AG10803 (cell line): Measurements from ENCODE around the gene WFIKKN1.
A peak's percentile ranks its signal among the peaks of the same experiment; 100 is the strongest.

ENCODE experiments used
- DNase-seq: peaks from one replicate; pipeline ENCODE4 v3.0.0; 2010; ENCODE audit warnings: low read depth
- H3K4me3 ChIP-seq: 2 replicates; pipeline ENCODE4 v1.5.1; 2011; ENCODE audit warnings: mild to moderate bottlenecking, low read length, control low read depth
- TF ChIP-seq, protein P1 (sequence below): conservative IDR thresholded peaks from 2 replicates; pipeline ENCODE4 v1.5.1; 2011; ENCODE audit warnings: mild to moderate bottlenecking, low read length, control low read depth, inconsistent platforms

The WFIKKN1 gene

DNA sequence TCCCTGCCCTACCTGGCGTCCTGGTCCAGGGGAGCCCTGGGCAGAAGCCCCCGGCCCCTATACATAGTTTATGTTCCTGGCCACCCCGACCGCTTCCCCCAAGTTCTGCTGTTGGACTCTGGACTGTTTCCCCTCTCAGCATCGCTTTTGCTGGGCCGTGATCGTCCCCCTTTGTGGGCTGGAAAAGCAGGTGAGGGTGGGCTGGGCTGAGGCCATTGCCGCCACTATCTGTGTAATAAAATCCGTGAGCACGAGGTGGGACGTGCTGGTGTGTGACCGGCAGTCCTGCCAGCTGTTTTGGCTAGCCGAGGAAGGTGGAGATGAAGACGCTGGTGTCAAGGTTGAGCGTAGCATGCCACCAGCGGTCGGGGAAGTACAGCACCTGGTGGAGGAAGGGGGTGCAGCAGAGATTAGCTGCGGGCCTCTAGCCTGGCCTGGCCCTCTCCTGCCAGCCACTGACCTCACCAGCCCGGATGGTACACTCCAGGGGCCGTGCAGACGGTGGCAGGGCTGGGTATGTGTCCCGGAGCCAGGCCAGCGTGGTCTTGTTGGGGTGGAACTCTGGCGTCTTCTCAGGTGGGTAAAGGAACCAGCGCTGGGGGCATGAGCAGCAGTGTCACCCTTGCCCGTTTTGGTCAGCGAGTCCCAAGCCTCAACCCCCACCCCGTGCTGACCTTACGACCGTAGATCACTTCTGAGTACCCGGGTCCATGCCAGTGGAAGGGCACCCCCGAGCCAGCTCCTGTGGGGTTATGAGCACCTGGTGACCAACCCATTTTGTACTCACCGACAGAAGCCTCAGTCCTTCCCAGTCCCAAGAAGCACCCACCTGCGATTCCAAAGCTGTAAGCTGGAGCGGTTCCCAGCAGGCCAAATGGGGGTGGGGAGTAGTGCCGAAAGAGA lies 52.0 kb downstream of the WFIKKN1 start:
- H3K4me3 ChIP-seq = peak overlapping the region; percentile 62
- TF ChIP-seq, protein P1, sequence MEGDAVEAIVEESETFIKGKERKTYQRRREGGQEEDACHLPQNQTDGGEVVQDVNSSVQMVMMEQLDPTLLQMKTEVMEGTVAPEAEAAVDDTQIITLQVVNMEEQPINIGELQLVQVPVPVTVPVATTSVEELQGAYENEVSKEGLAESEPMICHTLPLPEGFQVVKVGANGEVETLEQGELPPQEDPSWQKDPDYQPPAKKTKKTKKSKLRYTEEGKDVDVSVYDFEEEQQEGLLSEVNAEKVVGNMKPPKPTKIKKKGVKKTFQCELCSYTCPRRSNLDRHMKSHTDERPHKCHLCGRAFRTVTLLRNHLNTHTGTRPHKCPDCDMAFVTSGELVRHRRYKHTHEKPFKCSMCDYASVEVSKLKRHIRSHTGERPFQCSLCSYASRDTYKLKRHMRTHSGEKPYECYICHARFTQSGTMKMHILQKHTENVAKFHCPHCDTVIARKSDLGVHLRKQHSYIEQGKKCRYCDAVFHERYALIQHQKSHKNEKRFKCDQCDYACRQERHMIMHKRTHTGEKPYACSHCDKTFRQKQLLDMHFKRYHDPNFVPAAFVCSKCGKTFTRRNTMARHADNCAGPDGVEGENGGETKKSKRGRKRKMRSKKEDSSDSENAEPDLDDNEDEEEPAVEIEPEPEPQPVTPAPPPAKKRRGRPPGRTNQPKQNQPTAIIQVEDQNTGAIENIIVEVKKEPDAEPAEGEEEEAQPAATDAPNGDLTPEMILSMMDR = no peak
- no peak for DNase-seq

DNA sequence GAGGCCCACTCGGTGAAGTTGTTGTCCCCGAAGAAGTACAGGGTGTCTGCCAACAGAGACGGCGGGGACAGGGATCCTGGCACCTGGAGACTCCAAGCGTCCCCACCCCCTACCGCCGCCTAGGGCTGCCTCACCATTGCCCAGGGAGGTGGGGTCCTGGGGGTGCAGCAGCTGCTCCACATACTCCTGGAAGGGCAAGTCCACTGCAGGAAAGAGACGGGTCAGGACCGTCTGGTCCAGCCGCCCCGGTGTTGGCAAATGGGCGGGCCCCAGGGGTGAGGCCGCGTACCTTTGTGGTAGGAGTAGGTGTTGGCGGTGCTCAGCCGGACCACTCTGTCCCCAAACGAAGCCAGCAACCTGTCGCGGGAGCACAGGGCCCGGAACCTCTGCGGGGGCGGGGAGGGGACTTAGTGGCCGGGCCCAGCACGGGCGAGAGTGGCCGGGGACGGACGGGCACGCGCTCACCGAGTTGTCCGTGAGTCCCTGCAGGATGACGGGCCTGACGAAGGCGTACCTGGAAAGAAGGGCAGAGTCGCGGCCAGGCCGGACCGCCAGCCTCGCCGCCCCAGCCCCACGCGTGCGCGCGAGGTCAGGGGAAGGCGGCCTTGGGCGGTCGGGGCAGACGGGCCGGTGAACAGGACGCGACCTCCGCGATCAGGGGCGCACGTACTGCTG lies 52.7 kb downstream of the WFIKKN1 start:
- TF ChIP-seq, protein P1 = no peak
- peak overlapping the region; percentile 62 for H3K4me3 ChIP-seq
- no peak for DNase-seq
